HPDE6-E6E7 (cell line): Measurements from ENCODE around the gene GNB1L.

ENCODE experiments used
- DNase-seq: peaks from one replicate; pipeline ENCODE4 v3.0.0; 2011; ENCODE audit warnings: missing footprints; ENCODE audit errors: extremely low spot score

GNB1L gene

GRCh38 chr22:19750507-19751490, 103.9 kb downstream of the GNB1L start:
- DNase-seq, result no peak

- no peak for DNase-seq
Observed at GRCh38 chr22:19749876-19750275, 104.8 kb downstream of the GNB1L start.

GRCh38 chr22:19748991-19749664, 105.5 kb downstream of the GNB1L start:
- no peak for DNase-seq

- DNase-seq, result no peak
Observed at GRCh38 chr22:19748139-19748538, 106.5 kb downstream of the GNB1L start.

- DNase-seq, result no peak
Observed at GRCh38 chr22:19747551-19747950, 107.1 kb downstream of the GNB1L start.

- no peak for DNase-seq
Observed at GRCh38 chr22:19746726-19747125, 107.9 kb downstream of the GNB1L start.

GRCh38 chr22:19745155-19746101, 109.2 kb downstream of the GNB1L start:
- no peak for DNase-seq

GRCh38 chr22:19744350-19745006, 110.2 kb downstream of the GNB1L start:
- DNase-seq, result no peak

- no peak for DNase-seq
Observed at GRCh38 chr22:19743651-19744050, 111.0 kb downstream of the GNB1L start.

GRCh38 chr22:19743081-19743480, 111.6 kb downstream of the GNB1L start:
- no peak for DNase-seq

- no peak for DNase-seq
Observed at GRCh38 chr22:19742160-19743066, 112.3 kb downstream of the GNB1L start.

GRCh38 chr22:19741053-19741452, 113.6 kb downstream of the GNB1L start:
- DNase-seq, result no peak

- DNase-seq, result no peak
Observed at GRCh38 chr22:19740586-19740985, 114.1 kb downstream of the GNB1L start.

GRCh38 chr22:19739911-19740449, 114.7 kb downstream of the GNB1L start:
- no peak for DNase-seq

- no peak for DNase-seq
Observed at GRCh38 chr22:19739448-19739895, 115.2 kb downstream of the GNB1L start.

- no peak for DNase-seq
Observed at GRCh38 chr22:19738664-19739447, 115.8 kb downstream of the GNB1L start.

GRCh38 chr22:19737846-19738663, 116.6 kb downstream of the GNB1L start:
- no peak for DNase-seq
